ENCODE results near the gene CIB4. TPM values are rescaled to one million over a fixed set of nuclear protein-coding genes. Genes with fewer than 3 reads are reported as not detected.

The CIB4 gene
- not detected for total RNA-seq
- polyA plus RNA-seq = not detected
- long read RNA-seq, donor 1 = 0 reads
- long read RNA-seq, donor 2 = 0 reads

DNA sequence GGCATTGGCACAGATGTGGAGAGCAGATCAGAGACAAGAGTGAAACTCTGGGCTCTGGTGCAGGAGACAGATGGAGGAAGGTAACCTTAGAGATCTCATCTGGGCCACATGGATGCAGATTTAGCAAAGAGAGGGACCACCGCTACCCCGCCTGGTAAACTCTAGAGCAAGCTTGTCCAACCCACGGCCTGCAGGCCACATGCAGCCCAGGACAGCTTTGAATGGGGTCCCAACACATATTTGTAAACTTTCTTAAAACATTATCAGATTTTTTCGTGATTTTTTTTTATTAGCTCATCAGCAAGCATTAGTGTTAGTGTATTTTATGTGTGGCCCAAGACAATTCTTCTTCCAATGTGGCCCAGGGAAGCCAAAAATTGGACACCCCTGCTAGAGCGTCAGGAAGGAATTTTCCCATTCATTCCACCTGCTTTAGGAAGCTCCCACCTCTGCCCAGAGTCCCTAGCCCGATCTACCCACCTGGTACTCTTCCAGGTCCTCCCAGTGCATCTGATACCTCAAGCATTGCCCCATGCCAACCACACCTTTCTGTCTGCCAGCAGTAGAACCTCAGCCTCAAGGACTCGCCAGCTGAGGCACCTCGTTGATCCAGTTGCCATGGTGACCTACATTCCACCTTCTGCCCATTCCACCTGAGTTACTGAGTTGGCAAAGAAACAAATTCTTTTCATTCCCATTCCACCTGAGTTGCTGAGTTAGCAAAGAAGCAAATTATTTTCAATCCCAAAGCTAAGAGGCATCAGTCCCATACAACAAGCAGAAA lies at the start of gene CIB4:
Gene CIB4 (minus strand): TSS at position 586 of the 784 bp plus-strand sequence. CDS start 52 bp downstream, at position 534.
- Histone ChIP-seq H3K4me3 (no peak within 1 kb of the TSS), H3K36me3 (ENCODE audit: insufficient read depth in 1 of 2, low read depth in 1 of 2) (no peaks in the 10 kb centered on the region), H3K27me3 (ENCODE audit: insufficient read depth in 3 of 3, low read length in 2 of 3) (peaks cover 0 to 41% (median 2%) of the 10 kb centered on the region in 3 donors), H3K27ac (no peak within 1 kb of the TSS), H3K4me1 (no peaks in the 10 kb centered on the region), H3K9me3 (no peaks in the 10 kb centered on the region)
- TF ChIP-seq CTCF (IDR thresholded peaks at IDR 0.05) = no peak
- no peak for ATAC-seq
- intact Hi-C loops (cut with DNase I) = no loop called here
- 76 to 85% (median 80%) methylated on average over 8 of the region's 8 CpGs for WGBS, 3 donors
- no peak for DNase-seq

- no peak for ATAC-seq
- H3K36me3 ChIP-seq (ENCODE audit: insufficient read depth in 1 of 2, low read depth in 1 of 2) = no peaks in the 10 kb centered on the region
- peaks cover 0 to 25% (median 6%) of the 10 kb centered on the region in 3 donors for H3K27me3 ChIP-seq (ENCODE audit: insufficient read depth in 3 of 3, low read length in 2 of 3)
- H3K4me1 ChIP-seq = no peaks in the 10 kb centered on the region
- H3K9me3 ChIP-seq = no peaks in the 10 kb centered on the region
- no peak overlapping the region for H3K4me3 ChIP-seq
- intact Hi-C loops (cut with DNase I) = no loop called here
- H3K27ac ChIP-seq = no peak overlapping the region
- WGBS, 3 donors = 54 to 61% (median 55%) methylated on average over 5 of the region's 5 CpGs
- no peak for TF ChIP-seq CTCF (IDR thresholded peaks at IDR 0.05)
- peak in 1 of 2 donors; percentile 12 for DNase-seq
Measured at GRCh38 chr2:26687801-26688200, 46.6 kb upstream of the CIB4 start.

GRCh38 chr2:26687328-26687727 lies 46.2 kb upstream of the CIB4 start:
- WGBS, 3 donors = 66 to 72% (median 69%) methylated on average over 4 of the region's 4 CpGs
- no peak for TF ChIP-seq CTCF (IDR thresholded peaks at IDR 0.05)

DNA sequence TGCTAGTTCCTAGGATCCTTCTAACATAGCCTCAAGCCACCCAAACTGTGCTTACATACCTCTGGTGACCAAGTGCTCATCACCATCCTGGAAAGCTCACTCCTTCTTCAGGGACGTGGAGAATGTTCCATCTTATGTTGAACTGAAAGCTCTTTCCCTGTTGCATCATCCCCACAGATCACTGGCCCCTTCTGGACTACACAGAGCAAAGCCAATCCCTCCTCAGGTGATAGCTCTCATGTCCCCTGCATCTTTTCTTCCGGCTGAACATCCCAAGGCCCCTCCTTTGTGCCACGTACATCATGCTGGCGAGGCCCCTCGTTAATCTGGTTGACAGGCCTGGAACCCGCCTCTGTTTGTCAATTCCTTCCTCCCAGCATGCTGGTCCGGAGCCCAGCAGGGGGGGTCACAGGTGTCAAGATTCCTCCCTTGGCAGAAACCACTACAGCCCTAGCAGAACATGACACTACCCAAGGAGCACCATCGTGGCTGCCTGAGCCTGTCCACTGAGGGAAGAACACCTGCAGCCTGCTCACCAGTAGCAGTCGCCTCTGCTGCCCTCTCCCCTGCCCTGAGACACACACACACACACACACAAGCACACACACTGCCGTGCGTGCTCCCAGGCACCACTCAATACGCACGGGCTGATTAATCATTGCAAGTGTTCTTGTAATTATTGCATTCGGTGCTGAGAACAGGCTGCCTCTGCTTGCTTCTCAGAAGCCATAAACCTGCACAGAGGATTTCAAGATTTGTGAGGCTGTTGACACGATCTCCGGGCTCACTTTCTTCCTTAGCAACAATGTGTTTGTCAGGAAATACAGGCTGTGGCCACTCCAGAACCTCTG lies 45.0 kb upstream of the CIB4 start:
- DNase-seq (no peak), ATAC-seq (no peak)
- Histone ChIP-seq H3K9me3 (no peaks in the 10 kb centered on the region), H3K27me3 (ENCODE audit: insufficient read depth in 3 of 3, low read length in 2 of 3) (peaks cover 0 to 19% (median 6%) of the 10 kb centered on the region in 3 donors), H3K4me1 (no peaks in the 10 kb centered on the region), H3K27ac (no peak overlapping the region), H3K4me3 (no peak overlapping the region), H3K36me3 (ENCODE audit: insufficient read depth in 1 of 2, low read depth in 1 of 2) (no peaks in the 10 kb centered on the region)
- no peak for TF ChIP-seq CTCF (IDR thresholded peaks at IDR 0.05)
- WGBS, 3 donors = 20 to 25% (median 22%) methylated on average over 16 of the region's 16 CpGs
- intact Hi-C loops (cut with DNase I) = no loop called here

More at GRCh38 chr2:26687328-26687727, 46.2 kb upstream of the CIB4 start:
- intact Hi-C loops (cut with DNase I) = no loop called here
- peaks cover 0 to 25% (median 6%) of the 10 kb centered on the region in 3 donors for H3K27me3 ChIP-seq (ENCODE audit: insufficient read depth in 3 of 3, low read length in 2 of 3)
- DNase-seq (no peak), ATAC-seq (no peak)
- no peaks in the 10 kb centered on the region for H3K4me1 ChIP-seq
- no peak overlapping the region for H3K27ac ChIP-seq
- no peaks in the 10 kb centered on the region for H3K9me3 ChIP-seq
- H3K4me3 ChIP-seq = no peak overlapping the region
- no peaks in the 10 kb centered on the region for H3K36me3 ChIP-seq (ENCODE audit: insufficient read depth in 1 of 2, low read depth in 1 of 2)

Data from psoas muscle (tissue), 8 donors.